Activated CD4-positive, CD25-positive, alpha-beta regulatory T cell (primary cell): Measurements from ENCODE around the gene SYNGR2.
A peak's percentile ranks its signal among the peaks of the same experiment; 100 is the strongest.

Experiments used
- DNase-seq, 4 experiments: peaks; one replicate each; lab custom pipeline; 2025; lab: John Stamatoyannopoulos, UW

Gene SYNGR2

DNA sequence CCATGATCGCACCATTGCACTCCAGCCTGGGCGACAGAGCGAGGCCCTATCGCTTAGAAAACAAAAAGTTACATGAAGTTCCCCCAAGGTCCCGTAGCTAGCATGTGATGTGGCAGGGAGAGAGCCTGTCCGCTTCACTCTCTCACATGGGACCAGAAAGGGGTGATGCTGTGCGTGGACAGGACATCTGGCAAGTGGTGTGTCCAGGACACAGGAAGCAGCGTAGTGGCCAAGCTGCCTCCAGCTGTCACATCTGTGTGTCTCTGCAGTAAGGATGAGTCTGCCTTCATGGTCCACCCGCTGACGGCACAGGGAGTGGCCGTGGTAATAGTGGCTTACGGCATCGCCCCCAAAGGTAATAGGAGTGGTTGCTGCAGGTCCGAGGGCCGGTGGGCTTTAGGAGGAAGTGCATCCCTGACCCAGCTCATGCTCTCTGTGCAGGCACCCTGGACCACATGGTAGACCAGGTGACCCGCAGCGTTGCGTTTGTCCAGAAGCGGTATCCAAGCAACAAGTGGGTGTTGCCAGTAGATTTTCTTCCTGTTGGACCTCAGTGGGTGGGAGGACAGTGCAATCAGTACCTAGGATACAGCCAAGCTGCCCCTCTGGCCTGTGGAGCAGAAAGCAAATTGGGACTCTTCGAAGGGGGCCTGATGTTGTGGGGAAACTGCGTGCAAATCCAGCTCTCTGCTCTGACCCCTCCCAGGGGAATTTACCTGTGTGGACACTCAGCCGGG, 36.2 kb downstream of the SYNGR2 start:
- DNase-seq, result no peak

- no peak for DNase-seq
These were observed 36.9 kb downstream of the SYNGR2 start for GRCh38 chr17:78205124-78205775.

DNA sequence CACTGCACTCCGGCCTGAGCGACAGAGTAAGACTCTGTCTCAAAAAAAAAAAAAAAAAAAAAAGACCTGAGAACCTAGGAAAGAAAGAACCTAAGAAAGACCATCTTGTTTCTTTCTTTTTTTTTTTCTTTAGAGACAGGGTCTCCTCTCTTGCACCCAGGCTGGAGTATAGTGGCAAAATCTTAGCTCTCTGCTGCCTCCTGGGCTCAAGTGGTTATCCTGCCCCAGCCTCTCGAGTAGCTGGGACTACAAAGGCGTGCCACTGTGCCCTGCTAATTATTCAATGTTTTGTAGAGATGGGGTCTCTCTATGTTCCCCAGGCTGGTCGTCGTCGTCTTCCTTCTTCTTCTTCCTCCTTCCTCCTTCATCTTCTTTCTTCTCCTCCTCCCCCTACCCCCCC, 37.9 kb downstream of the SYNGR2 start:
- DNase-seq, result no peak

DNA sequence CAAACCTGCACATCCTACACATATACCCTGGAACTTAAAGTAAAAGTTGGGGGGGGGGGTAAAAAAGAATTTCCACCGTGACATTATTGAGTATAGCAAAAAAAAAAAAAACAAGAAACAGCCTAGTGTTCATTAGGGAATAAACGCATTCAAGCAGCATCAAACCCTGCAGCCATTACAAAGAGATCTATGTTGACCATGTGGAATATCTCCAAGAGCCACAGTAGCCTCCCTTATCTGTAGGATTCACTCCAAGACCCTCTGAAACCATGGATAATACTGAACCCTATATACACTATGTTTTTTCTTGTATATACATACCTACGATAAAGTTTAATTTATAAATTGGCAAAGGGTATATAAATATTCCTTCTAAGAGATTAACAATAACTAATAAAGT, 40.1 kb downstream of the SYNGR2 start:
- no peak for DNase-seq

GRCh38 chr17:78210111-78210510, 41.7 kb downstream of the SYNGR2 start:
- no peak for DNase-seq

DNA sequence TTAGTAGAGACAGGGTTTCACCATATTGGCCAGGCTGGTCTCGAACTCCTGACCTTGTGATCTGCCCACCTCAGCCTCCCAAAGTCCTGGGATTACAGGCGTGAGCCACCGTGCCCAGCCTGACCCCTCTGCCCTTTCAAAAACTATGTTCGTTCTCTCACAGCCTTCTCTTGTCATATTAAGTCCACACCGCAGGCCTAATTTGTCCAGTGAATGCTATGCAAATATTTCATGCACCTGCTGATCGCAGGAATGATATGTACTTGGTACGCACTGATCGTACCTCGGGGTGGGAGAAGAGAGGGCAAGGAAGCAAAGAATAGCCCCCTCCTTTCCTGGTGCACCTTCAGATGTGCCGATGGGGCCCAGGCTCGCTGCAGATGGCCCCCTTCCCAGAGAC, 42.7 kb downstream of the SYNGR2 start:
- DNase-seq, result no peak

DNA sequence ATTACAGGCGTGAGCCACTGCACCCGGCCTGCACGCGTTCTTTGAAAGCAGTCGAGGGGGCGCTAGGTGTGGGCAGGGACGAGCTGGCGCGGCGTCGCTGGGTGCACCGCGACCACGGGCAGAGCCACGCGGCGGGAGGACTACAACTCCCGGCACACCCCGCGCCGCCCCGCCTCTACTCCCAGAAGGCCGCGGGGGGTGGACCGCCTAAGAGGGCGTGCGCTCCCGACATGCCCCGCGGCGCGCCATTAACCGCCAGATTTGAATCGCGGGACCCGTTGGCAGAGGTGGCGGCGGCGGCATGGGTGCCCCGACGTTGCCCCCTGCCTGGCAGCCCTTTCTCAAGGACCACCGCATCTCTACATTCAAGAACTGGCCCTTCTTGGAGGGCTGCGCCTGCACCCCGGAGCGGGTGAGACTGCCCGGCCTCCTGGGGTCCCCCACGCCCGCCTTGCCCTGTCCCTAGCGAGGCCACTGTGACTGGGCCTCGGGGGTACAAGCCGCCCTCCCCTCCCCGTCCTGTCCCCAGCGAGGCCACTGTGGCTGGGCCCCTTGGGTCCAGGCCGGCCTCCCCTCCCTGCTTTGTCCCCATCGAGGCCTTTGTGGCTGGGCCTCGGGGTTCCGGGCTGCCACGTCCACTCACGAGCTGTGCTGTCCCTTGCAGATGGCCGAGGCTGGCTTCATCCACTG, 45.8 kb downstream of the SYNGR2 start, which contains the start of gene BIRC5:
Gene BIRC5, plus strand, starts transcription at position 238 of the 690 bp plus-strand sequence. Its CDS starts 64 bp downstream, at position 302.
- DNase-seq, result peak; percentile 79 to 89 (median 87)

GRCh38 chr17:78214706-78215061, 46.3 kb downstream of the SYNGR2 start:
- no peak for DNase-seq

- no peak for DNase-seq
These were observed 51.2 kb downstream of the SYNGR2 start for GRCh38 chr17:78219396-78220150.
